GM21786 (cell line): ENCODE measurements around the gene SIGLEC9.

Source experiments
- ATAC-seq: cut with Tn5 transposase; IDR thresholded peaks from one replicate; pipeline ENCODE4 v1.9.1; 2021; ENCODE audit not compliant: unreplicated experiment

SIGLEC9 gene

DNA sequence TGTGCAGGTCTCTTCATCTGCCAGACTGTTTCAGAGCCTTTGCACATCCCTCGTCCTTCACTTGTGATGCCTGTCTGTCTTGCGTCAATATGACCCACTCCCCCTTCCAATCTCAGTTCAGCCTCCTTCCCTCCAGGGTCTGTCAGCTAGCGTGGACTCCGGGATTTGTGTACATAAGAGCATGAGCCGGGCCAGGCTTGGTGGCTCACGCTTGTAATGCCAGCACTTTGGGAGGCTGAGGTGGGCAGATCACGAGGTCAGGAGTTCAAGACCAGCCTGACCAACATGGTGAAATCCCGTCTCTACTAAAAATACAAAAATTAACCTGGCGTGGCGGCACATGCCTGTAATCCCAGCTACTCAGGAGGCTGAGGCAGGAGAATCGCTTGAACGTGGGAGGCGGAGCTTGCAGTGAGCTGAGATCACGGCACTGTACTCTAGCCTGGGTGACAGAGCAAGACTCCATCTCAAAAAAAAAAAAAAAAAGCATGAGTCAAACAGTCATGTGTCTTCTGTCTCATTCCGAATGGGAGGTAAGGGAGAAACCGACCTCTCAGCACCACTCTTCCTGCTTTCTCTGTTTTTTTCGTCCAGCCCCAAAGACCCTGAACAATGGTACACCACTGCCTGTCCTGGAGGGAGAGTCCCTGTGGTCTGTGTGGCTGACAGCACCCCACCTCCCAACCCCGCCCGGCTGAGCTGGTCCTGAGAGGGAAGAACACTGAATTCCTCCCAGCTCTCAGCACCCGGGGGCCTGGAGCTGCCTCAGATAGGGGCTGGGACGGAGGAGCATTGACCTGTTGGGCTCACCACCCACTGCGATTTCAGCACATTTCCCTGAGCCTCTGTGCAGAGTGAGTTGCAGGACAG is 2.4 kb upstream of the SIGLEC9 start:
- ATAC-seq = no peak

DNA sequence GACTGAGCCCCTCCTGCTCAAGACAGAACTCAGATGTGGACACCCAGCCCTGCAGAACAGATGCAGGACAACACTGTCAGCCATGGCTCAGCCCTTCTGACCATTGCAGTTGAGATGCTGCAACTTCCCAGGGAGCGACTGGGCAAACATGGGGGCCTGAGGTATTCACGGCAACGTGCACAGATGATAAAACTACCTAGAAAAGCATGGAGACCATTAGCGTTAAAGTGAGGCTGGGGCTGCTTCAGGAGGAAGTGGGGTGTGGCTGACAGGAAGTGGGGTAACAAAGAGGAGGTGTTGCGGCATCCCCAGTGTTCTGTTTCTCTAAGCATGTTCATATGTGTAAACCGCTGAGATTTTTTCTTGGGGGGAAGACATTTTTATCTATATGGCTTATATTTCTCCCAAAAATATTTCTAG is 1.3 kb upstream of the SIGLEC9 start:
- no peak for ATAC-seq

DNA sequence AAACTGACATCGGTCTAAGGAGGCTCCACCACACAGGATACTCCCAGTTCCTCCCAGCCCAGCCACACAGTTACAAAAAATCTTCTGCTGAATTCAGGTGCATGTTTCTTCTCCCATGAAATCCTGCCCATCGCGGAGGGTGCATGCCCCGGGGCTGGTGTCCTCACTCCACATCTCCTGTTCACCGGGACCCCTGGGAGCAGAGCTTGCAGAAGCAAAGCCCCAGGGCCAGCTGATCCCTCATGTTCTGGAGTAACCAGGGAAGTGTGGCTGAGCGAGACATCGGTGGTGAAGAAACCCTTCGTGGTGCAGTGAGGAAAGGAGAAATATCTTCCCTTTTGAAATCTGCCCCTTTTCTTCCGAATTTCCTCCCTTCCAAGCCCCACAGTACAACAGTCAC is 904 bp upstream of the SIGLEC9 start:
- no peak for ATAC-seq

DNA sequence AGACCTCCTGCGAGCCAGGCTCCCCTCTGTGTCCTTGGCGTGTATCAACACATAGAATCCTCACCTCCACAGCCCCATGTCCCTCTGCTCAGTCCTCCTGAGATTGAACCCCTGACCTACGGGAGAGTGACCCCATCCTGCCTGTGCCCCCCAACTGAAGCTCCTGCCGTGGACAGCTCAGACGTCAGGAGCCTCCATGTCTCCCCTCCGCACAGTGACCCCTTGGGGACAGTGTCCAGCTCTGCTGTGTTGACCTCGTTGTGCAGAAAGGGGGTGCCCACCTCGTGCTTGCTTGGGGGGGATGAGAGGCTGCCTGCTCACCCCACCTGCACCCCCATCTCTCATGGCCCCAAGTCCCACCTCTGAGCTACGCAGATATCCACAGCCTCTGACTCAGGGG is 490 bp upstream of the SIGLEC9 start:
- no peak for ATAC-seq

DNA sequence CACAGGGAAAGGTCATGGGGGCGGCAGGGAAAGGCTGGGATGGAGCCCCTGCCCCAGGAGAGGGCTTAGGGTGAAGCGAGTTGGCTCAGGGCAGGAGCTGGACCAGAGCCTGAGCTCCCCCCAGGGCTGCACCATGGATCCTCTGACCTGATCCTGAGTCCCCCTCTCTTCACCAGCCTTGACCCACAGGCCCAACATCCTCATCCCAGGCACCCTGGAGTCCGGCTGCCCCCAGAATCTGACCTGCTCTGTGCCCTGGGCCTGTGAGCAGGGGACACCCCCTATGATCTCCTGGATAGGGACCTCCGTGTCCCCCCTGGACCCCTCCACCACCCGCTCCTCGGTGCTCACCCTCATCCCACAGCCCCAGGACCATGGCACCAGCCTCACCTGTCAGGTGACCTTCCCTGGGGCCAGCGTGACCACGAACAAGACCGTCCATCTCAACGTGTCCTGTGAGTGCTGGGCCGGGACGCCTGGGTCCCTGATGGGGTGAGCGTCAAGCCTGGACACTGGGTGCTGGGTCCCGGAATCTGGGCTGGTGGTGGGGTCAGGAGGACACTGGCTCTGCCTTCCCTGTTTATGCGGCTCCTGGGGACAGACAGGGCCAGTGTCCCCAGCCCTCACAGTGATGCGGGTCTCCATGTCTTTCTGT is 842 bp downstream of the SIGLEC9 start:
- no peak for ATAC-seq

DNA sequence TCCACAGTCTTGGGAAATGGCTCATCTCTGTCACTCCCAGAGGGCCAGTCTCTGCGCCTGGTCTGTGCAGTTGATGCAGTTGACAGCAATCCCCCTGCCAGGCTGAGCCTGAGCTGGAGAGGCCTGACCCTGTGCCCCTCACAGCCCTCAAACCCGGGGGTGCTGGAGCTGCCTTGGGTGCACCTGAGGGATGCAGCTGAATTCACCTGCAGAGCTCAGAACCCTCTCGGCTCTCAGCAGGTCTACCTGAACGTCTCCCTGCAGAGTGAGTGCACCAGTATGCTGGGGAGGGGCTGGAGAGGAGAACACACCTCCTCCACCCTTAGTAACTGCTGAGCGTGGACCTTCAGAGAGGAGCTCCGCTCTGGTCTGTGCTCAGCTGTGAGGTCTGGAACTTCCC is 2.3 kb downstream of the SIGLEC9 start:
- no peak for ATAC-seq

DNA sequence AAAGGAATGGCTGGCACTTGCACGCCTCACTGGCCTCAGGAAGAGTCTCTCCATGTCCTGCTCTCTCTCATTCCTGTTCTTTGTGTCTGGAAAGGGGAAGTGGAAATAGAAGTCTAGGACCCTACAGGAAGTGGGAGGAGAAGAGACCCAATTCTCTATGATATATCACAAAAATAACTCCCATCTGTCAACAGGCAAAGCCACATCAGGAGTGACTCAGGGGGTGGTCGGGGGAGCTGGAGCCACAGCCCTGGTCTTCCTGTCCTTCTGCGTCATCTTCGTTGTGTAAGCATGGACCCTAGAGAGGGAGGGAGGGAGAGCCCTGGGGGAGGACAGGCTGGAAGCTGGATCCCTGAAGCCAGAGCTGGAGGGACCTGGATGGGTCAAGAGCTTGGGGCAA is 3.0 kb downstream of the SIGLEC9 start:
- ATAC-seq = no peak

DNA sequence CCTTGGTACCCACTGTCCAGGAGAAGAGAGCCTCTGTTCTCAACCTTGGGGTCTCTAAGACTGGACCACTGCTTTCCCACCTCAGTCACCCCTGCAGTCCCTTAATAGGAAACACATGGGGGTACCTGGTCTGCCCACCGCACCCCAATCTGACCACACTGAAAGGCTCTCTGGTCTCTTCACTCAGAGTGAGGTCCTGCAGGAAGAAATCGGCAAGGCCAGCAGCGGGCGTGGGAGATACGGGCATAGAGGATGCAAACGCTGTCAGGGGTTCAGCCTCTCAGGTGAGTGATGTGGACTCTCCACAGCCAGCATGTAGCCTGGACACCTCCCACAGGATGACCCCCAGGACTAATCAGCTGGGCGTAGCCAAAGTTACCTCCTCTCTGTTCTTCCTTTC is 3.5 kb downstream of the SIGLEC9 start:
- ATAC-seq = no peak

DNA sequence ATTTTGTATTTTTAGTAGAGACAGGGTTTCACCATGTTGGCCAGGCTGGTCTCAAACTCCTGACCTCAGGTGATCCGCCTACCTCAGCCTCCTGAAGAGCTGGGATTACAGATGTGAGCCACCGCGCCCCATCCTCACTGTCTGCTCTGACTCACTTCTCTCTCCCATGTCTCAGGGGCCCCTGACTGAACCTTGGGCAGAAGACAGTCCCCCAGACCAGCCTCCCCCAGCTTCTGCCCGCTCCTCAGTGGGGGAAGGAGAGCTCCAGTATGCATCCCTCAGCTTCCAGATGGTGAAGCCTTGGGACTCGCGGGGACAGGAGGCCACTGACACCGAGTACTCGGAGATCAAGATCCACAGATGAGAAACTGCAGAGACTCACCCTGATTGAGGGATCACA is 5.0 kb downstream of the SIGLEC9 start:
- no peak for ATAC-seq

DNA sequence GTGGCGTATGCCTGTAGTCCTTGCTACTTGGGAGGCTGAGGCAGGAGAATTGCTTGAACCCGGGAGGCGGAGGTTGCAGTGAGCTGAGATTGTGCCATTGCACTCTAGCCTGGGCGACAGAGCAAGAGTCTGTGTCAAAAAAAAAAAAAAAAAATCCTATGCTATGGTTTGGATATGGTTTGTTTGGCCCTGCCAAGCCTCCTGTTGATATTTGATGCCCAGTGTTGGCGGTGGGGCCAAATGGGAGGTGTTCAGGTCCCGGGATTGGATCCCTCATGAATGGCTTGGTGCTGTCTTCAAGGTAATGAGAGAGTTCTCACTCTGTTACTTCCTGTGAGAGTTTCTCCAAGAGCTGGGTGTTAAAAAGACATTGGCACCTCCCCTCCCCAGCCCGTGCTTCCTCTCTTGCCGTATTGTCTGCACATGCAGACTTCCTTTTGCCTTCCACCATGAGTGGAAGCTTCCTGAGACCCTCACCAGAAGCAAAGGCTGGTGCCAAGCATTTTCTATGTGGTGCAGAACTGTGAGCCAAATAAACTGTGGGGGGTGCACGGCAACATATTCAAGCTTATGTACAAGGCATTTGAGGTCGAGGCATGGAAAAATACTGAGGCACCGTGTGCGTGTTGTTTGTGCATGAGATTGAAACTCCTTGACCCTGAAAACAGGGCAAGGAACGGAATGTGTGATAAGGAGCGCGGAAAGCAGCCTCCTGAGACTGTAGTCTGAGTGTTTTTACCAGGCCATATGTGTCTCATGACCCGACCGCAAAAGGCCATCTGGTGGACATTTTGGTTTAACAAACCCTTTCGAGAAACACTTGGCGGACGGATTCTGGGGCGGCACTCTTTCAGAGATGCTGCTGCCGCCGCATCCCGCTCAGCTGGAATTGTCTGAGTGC is 7.3 kb downstream of the SIGLEC9 start:
- ATAC-seq = no peak

DNA sequence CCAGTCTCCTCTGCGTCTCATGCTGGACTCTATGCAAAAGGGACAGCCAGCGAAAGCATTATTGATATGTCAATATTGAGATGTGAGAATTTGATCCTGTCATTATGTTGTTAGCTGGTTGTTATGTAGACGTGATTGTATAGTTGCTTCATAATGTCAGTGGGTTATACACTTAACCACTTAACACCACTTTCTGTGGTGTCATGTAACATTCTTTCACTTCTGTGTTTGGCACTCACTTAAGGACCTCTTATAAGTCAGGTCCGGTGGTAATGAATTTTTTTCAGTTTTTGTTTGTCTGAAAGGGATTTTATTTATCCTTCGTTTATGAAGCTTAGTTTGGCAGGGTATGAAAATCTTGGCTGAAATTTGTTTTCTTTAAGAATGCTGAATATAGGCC is 10.3 kb downstream of the SIGLEC9 start:
- no peak for ATAC-seq

DNA sequence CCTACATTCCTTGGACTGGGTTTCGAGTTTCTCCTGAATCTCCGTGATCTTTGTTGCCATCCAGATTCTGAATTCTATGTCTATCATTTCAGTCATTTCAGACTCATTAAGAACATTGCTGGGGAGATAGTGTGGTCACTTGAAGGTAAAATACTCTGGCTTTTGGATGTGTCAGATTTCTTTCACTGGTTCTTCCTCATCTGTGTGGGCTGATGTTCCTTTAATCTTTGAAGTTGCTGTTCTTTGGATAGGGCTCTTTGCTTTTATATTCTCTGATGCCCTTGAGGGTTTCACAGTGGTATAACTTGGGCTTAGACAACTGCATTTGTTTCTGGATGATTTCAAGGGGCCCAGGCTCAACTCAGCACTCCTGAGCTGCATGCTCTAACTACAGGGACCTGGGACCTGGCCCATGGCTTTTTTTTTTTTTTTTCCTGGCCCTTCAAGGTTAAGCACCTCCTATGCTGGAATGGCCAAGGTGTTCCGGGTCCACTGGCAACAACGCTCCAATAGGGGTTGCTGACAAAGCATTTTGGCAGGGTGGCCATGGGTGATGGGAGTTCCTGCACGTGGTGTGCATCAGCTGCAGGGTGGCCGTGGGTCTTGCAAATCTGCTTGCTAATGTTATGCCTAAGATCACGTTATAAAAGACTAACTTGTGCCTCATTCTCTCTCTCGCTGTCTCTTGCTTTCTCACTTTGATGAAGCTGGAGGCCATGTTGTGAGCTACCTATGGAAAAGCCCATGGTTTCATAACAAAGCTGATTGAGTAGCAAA is 11.5 kb downstream of the SIGLEC9 start:
- no peak for ATAC-seq

DNA sequence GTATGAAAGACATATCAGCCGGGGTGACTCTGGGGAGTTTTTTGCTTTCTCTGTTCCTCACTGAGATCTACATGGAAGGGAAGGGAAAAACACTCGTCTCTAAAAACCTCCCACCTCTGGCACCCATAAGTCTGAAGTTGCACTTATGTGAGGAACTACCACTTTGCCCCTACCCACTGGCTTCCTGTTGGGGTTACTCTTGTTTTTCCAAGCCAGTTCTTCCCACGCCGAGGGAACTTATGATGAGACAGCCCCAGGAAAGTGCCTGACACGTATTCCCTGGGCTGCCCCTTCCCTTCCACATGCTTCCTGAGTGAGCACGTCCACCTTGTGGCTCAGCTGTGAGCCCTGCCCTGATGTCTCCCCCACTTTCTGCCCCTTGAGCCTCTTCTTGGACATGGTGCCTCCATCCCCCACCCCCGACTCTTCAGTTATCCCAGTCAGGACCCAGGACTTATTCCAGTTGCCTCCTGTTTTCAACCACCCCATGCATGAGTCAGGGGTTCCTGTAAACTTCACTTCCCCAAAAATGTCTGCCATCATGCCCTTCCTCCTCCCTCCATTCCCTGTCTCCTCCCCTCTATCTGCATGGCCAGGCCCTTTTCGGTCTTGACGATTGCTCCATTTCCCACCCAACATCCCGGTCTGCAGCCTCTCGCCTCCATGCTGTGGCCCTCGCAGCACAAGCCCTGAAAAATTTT is 12.3 kb downstream of the SIGLEC9 start:
- ATAC-seq = no peak

DNA sequence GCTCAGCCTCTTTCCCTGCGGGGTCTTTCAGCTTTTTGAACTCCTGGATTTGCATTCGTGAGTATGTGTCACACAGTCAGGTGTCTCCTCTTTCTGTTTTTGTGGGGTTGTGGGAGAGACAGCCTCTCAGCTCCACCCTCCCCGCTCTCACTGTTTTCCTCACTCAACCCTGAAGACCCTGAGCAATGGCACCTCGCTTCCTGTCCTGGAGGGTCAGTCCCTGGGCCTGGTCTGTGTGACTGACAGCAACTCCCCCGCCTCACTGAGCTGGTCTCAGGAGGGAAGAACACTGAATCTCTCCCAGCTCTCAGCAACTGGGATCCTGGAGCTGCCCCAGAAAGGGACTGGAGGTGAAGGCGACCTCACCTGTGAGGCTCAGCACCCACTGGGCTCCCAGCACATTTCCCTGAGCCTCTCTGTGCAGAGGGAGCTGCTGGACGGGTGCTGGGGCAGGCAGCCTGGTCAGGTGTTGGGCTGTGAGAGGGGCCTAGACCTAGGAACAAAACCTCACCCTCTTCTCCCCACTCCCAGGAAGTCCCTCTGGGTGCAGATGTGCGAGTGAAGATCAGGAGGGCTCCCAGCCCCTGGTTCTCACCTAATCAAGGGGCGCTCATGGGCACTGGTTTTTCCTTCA is 13.2 kb downstream of the SIGLEC9 start:
- ATAC-seq = no peak

DNA sequence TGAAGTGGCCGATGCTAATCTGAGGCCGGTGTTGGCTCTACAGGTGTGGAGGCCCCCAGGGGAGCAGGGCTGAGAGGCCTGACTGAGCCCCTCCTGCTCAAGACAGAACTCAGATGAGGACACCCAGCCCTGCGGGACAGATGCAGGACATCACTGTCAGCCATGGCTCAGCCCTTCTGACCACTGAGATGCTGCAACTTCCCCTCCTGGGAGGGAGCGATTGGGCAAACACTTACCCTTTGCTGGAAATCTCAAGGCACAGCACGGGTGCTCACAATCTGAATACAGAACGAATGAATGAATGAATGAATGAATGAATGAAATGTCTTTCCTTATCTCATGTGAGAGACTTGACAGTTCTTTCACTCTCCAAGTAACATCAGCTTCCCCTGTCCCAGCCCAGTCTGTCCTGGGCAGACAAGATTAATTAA is 13.9 kb downstream of the SIGLEC9 start:
- ATAC-seq = no peak

DNA sequence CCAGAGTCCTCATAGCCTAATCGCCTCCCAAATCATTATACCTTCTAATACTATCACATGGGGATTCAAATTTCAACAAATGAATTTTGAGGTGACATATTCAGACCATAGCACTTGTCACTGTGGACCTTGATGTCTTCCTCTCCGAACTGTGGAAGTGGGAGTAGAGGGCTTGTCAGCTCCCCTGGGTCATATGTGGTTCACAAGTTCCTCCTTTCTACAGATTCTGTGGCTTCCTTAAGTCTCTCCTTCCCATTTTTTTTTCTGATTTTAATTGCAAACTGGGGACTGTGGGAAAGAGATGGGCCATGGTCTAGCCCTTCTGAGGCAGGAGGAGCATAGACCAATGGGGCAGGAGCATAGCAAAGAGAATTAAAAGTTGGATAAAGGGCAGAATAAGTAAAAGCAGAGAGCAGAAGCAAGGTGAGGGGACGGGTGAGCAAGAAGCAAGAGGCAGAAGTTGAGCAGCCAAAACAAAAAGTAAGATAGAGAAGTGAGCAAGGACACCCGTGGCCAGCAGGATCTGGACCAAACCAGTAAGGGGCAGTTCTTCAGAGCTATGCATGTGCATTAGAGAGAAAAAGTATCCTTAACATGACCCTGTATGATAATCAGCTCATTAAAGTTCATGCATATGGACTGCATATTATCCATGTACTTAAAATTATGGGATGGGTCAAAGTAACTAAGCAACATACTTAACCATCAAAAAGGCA is 14.8 kb downstream of the SIGLEC9 start:
- ATAC-seq = no peak

DNA sequence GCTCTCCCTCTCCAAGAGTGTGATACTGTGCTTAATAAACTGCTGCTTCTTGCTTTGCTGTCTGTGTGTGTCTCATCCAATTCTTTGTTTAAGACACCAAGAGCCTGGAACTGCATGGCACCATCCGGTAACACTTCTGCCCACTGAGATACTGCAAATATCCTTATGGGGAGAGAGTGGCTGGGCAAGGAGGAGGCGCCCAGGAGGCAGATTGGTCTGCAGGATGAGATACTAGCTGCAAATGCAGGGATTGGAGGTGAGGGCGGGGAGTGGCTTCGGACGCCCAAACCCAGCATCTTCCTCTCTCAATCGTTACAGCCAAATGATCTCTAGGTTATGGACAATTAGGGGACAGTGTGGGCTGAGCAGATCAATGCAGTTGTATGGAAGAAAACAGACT is 15.7 kb downstream of the SIGLEC9 start:
- no peak for ATAC-seq

DNA sequence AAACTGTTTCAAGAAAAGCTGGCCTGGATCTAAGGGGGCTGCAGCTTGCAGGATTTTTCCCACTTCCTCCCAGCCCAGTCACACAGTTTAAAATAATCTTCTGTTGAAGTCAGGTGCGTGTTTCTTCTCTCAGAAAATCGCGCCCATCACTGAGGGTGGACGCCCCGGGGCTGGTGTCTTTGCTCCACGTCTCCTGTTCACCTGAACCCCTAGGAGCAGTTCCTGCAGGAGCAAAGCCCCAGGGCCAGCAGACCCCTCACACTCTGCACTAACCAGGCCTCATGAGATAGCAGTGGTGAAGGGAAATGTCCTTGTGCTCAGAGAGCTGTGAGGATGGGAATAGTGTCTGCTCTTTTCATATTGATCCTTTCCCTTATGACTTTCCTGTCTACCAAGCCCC is 16.5 kb downstream of the SIGLEC9 start:
- no peak for ATAC-seq

DNA sequence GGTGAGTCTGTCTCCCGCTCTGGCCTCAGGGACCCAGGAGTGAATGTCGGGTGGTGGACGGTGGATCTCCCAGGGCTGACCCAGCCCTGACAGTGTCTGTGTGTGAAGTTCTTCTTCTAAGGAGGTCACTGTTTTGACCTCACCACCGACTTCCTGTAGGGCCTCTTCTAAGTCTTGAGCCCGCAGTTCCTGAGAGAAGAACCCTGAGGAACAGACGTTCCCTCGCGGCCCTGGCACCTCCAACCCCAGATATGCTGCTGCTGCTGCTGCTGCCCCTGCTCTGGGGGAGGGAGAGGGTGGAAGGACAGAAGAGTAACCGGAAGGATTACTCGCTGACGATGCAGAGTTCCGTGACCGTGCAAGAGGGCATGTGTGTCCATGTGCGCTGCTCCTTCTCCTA is 17.4 kb downstream of the SIGLEC9 start, which contains the start of gene SIGLEC7:
TSS of gene SIGLEC7 (plus strand) at position 183 of the 400 bp plus-strand sequence. CDS start at position 252, 69 bp downstream.
- no peak for ATAC-seq
